AG10803 (cell line): Measurements from ENCODE around the gene GALNT9.

Experiments used
- DNase-seq: peaks from one replicate; pipeline ENCODE4 v3.0.0; 2010; ENCODE audit warnings: low read depth
- H3K4me3 ChIP-seq: 2 replicates; pipeline ENCODE4 v1.5.1; 2011; ENCODE audit warnings: mild to moderate bottlenecking, low read length, control low read depth
- TF ChIP-seq, protein P1 (sequence below): conservative IDR thresholded peaks from 2 replicates; pipeline ENCODE4 v1.5.1; 2011; ENCODE audit warnings: mild to moderate bottlenecking, low read length, control low read depth, inconsistent platforms

GALNT9 gene

GRCh38 chr12:132213359-132214160 lies 115.8 kb downstream of the GALNT9 start:
- no peak for DNase-seq
- TF ChIP-seq, protein P1, sequence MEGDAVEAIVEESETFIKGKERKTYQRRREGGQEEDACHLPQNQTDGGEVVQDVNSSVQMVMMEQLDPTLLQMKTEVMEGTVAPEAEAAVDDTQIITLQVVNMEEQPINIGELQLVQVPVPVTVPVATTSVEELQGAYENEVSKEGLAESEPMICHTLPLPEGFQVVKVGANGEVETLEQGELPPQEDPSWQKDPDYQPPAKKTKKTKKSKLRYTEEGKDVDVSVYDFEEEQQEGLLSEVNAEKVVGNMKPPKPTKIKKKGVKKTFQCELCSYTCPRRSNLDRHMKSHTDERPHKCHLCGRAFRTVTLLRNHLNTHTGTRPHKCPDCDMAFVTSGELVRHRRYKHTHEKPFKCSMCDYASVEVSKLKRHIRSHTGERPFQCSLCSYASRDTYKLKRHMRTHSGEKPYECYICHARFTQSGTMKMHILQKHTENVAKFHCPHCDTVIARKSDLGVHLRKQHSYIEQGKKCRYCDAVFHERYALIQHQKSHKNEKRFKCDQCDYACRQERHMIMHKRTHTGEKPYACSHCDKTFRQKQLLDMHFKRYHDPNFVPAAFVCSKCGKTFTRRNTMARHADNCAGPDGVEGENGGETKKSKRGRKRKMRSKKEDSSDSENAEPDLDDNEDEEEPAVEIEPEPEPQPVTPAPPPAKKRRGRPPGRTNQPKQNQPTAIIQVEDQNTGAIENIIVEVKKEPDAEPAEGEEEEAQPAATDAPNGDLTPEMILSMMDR, result no peak
- H3K4me3 ChIP-seq, result no peak overlapping the region

- H3K4me3 ChIP-seq, result no peak overlapping the region
- no peak for DNase-seq
- TF ChIP-seq, protein P1, result no peak
These were observed 117.6 kb downstream of the GALNT9 start for GRCh38 chr12:132211816-132212215.

DNA sequence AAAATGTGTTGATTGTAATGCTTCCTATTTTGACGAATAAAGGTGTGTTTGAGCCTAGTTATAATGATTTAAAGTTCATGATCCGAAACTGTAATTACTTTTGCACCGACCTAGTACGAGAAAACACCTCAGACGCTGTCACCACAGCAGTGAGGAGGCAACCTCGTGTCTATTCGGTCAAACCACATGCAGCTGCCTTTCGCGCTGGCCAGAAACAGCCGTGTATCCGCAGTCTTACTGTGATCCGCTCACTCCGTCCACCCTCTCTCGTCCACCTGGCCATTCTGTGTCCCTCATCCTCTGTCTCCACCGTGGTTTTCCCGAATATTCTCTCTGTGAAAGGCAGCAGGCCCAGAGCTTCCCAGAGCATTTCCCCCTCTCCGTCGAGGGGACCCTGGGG lies 118.1 kb downstream of the GALNT9 start:
- H3K4me3 ChIP-seq, result no peak overlapping the region
- no peak for DNase-seq
- TF ChIP-seq, protein P1, result no peak

GRCh38 chr12:132210223-132211055 lies 119.0 kb downstream of the GALNT9 start:
- TF ChIP-seq, protein P1, result no peak
- no peak overlapping the region for H3K4me3 ChIP-seq
- no peak for DNase-seq

GRCh38 chr12:132209619-132210222 lies 119.7 kb downstream of the GALNT9 start:
- DNase-seq, result no peak
- TF ChIP-seq, protein P1, result no peak
- no peak overlapping the region for H3K4me3 ChIP-seq

- H3K4me3 ChIP-seq, result no peak overlapping the region
- TF ChIP-seq, protein P1, result no peak
- no peak for DNase-seq
These were observed 121.1 kb downstream of the GALNT9 start for GRCh38 chr12:132208153-132208823.
